T-helper 1 cell treated with Interleukin-12 subunit alpha and Interleukin-12 subunit beta and Interleukin-4 antibody, amounts not matched to agents 30 μg/mL and 1 μg/mL, for 36 hours (primary cell): ENCODE data around the gene P2RX1.

Source experiments
- H3K27ac Mint-ChIP-seq: one replicate; pipeline ENCODE4 v1.8.0; 2021; ENCODE audit warnings: mild to moderate bottlenecking, mixed read lengths
- H3K27me3 Mint-ChIP-seq: one replicate; pipeline ENCODE4 v1.8.0; 2021; ENCODE audit warnings: low read depth, mixed read lengths
- H3K36me3 Mint-ChIP-seq: one replicate; pipeline ENCODE4 v1.8.0; 2021; ENCODE audit warnings: low read depth, mixed read lengths
- H3K4me1 Mint-ChIP-seq: one replicate; pipeline ENCODE4 v1.8.0; 2021; ENCODE audit warnings: low read depth, mixed read lengths
- H3K4me3 Mint-ChIP-seq: one replicate; pipeline ENCODE4 v1.8.0; 2021; ENCODE audit warnings: mild to moderate bottlenecking, moderate library complexity, mixed read lengths
- H3K9me3 Mint-ChIP-seq: one replicate; pipeline ENCODE4 v1.8.0; 2021; ENCODE audit warnings: mixed read lengths

P2RX1 gene

DNA sequence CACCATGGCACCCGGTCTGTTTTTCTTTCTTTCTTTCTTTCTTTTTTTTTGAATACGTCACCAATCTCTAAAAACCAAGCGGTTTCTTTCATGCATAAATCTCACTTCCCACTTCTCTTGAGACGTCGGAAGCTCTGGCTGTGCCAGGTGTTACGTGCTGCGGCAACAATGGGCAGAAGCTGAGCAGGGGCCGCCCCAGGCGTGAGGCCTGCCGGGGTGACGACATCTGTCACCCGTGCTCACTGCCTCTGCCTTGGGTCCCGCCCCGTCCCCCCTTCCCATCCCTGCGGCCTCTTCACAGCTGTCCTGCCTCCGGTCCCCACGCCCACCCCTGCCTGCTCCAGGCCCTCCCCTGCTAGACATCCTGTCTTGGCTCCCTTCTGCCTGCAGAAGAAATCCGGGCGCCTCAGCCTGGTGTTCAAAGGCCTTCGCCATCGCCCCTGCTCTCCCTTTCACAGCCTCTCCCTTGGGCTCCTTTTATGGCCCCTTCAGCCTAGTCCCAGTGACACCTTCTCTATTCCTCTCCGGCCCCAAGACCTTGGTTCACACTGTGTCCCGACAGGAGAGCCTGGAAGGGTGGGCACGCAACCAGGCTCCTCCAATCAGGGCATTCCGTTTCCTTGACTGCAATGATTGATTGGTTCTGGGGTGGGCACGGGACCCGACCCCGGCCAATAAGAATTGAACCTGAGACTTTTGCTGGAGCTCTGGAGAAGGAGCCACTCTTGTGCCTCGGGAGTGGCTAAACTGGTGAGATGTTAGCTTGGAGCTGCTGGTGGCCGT, 4.8 kb downstream of the P2RX1 start:
- no peaks in the 10 kb centered on the region for H3K36me3 Mint-ChIP-seq
- H3K27me3 Mint-ChIP-seq: no peaks in the 10 kb centered on the region
- peaks cover 22% of the 10 kb centered on the region for H3K4me1 Mint-ChIP-seq
- no peaks in the 10 kb centered on the region for H3K9me3 Mint-ChIP-seq
- H3K27ac Mint-ChIP-seq: peak overlapping the region; percentile 93
- peak overlapping the region; percentile 69 for H3K4me3 Mint-ChIP-seq

- no peaks in the 10 kb centered on the region for H3K36me3 Mint-ChIP-seq
- H3K9me3 Mint-ChIP-seq: no peaks in the 10 kb centered on the region
- H3K27ac Mint-ChIP-seq: peak overlapping the region; percentile 93
- H3K4me1 Mint-ChIP-seq: peaks cover 19% of the 10 kb centered on the region
- no peak overlapping the region for H3K4me3 Mint-ChIP-seq
- H3K27me3 Mint-ChIP-seq: no peaks in the 10 kb centered on the region
Observed at GRCh38 chr17:3910420-3911270, 5.6 kb downstream of the P2RX1 start.

GRCh38 chr17:3909257-3909656, 7.0 kb downstream of the P2RX1 start:
- Mint-ChIP-seq H3K4me3 (no peak overlapping the region), H3K27ac (no peak overlapping the region), H3K4me1 (peaks cover 19% of the 10 kb centered on the region), H3K36me3 (no peaks in the 10 kb centered on the region), H3K9me3 (no peaks in the 10 kb centered on the region), H3K27me3 (no peaks in the 10 kb centered on the region)

DNA sequence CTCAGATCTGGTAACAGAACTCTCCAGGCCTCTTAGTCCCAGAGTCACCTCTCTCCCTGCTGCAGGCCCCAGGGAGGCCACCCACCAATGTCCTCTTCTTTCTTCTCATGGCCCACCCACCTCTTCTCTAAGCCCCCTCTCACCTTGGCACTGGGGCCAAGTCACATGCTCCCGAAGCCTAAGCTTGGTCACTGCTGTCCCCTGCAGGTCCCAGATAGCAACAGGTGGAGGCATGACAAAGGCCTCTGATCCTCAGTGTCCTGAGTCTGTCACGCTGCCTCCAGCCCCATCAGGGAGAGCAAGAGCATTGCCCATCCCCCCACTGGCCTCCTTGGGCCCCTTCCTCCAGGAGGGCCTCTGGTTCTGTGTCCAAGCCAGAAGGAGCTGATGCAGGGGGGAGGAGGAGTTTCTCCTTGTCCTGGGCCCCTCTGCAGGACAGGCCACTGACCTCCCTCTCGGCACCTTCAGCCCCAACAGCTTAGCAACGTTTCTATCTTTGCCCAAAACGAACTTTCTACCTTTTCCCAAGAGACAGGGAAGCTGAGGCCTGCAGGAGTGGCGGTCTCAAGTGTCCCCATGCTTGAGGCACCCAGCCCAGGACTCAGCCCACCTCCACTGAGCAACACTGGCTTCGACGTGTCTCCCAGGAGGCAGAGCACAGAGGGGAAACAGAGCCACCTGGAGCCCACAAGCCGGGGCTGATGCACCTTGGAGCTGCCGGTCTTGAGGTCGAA, 8.6 kb downstream of the P2RX1 start:
- H3K4me1 Mint-ChIP-seq: peaks cover 12% of the 10 kb centered on the region
- no peaks in the 10 kb centered on the region for H3K9me3 Mint-ChIP-seq

DNA sequence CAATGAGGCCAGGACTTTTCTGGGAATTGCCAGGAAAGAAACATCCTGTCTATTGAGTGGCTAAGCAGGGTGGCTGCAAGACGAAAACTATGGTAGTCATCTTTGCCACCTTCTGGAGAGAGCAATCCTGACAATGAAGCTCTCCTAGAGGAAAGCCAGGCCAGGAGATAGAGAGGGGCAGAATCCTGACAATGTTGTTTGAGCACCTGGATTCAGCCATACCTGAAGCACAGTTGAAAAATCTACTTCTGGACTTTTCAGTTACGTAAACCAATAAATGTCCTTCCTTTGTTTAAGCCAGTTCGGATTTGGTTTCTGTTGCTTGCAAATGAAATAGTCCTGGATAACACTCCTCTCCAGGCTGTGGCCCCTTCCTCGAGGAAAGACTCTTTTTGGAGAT, 9.4 kb downstream of the P2RX1 start:
- H3K27ac Mint-ChIP-seq: no peak overlapping the region
- no peaks in the 10 kb centered on the region for H3K36me3 Mint-ChIP-seq
- no peaks in the 10 kb centered on the region for H3K9me3 Mint-ChIP-seq
- no peak overlapping the region for H3K4me3 Mint-ChIP-seq
- H3K27me3 Mint-ChIP-seq: no peaks in the 10 kb centered on the region
- peaks cover 11% of the 10 kb centered on the region for H3K4me1 Mint-ChIP-seq

More for the DNA sequence above, 8.6 kb downstream of the P2RX1 start:
- no peak overlapping the region for H3K4me3 Mint-ChIP-seq
- H3K27me3 Mint-ChIP-seq: no peaks in the 10 kb centered on the region
- H3K36me3 Mint-ChIP-seq: no peaks in the 10 kb centered on the region
- H3K27ac Mint-ChIP-seq: no peak overlapping the region

DNA sequence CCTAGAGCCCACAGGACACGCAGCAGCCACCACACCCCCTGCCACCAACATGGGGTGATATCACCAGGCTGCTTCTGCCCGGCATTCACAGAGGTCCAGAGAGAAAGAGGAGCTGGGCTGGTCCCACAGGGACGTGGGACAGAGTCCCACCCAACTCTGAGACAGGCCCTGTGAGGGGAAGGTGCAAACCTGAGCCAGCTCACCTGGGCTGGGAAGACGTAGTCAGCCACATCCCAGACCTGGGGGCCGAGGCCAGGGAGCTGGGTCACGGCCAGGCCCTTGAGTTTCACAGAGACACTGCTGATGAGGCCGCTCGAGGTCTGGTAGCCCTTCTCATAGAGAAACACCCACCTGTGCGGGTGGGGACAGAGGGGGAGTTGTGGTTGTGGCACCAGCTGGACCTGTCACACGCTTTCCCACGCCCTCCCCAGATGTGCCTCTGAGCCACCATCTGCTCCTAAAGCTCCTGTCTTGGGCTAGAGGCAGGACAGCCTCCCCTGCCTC, 11.2 kb downstream of the P2RX1 start:
- peaks cover 4% of the 10 kb centered on the region for H3K27me3 Mint-ChIP-seq
- H3K4me3 Mint-ChIP-seq: no peak overlapping the region
- no peak overlapping the region for H3K27ac Mint-ChIP-seq
- H3K4me1 Mint-ChIP-seq: no peaks in the 10 kb centered on the region
- no peaks in the 10 kb centered on the region for H3K36me3 Mint-ChIP-seq
- no peaks in the 10 kb centered on the region for H3K9me3 Mint-ChIP-seq

GRCh38 chr17:3904501-3904900, 11.8 kb downstream of the P2RX1 start:
- H3K4me1 Mint-ChIP-seq: no peaks in the 10 kb centered on the region
- H3K9me3 Mint-ChIP-seq: no peaks in the 10 kb centered on the region
- no peaks in the 10 kb centered on the region for H3K36me3 Mint-ChIP-seq
- no peak overlapping the region for H3K4me3 Mint-ChIP-seq
- no peak overlapping the region for H3K27ac Mint-ChIP-seq
- peaks cover 4% of the 10 kb centered on the region for H3K27me3 Mint-ChIP-seq

DNA sequence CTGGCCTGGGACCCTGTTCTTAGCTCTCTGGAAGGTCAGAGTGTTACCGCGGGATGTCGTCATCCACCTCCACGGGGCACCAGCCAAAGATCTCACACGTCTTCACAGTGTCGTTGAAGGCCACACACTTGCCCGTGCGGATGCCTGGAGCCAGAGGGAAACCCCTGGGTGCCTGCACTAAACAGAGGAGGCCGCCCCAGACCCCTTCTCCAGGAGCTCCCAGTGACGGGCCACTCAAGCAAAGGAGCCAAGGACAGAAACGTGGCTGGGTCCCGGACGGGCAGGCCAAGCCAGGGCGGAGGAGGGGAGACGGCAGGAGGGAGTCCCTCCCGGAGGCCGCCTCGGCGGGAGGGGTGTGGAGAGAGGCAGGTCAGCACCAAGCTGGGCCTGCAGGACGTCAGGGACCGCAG, 12.4 kb downstream of the P2RX1 start:
- Mint-ChIP-seq H3K4me3 (no peak overlapping the region), H3K4me1 (no peaks in the 10 kb centered on the region), H3K36me3 (no peaks in the 10 kb centered on the region), H3K27me3 (peaks cover 4% of the 10 kb centered on the region), H3K27ac (no peak overlapping the region), H3K9me3 (no peaks in the 10 kb centered on the region)

DNA sequence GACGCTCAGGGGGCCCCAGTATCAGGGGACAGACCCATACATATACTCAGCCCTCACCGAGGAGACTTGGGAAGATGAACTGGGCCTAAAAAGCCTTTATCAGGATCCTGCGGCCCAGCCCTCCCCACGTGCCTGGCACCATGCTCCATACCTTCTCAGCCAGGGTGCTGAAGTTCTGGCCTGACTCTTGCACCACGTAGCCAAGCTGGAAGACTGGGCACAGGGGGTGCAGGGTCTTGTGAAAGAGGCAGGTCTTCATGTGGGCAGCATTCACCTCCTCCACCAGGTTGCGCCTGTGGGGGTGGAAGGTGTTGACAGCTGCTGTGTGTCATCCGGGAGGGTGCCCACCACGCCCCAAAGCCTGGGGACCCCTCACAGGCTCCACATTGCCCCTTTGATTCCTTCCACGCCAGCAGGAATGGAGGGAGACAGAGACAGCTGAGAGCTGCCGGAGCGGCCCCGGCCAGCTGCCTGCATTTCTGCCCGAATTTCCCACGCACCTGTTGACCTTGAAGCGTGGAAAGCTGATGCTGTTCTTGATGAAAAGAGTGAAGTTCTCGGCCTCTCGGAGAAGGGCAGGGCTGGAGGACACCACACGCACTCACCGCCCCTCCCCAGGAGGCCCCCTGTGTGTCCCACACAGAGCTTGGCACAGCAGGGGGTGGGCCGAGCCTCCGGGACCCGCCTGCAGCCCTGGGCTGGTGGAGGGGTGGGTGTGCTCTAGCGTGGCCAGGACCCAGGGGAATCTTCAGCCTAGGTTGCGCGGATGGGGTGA, 13.0 kb downstream of the P2RX1 start:
- no peaks in the 10 kb centered on the region for H3K9me3 Mint-ChIP-seq
- H3K27ac Mint-ChIP-seq: no peak overlapping the region
- no peaks in the 10 kb centered on the region for H3K4me1 Mint-ChIP-seq

DNA sequence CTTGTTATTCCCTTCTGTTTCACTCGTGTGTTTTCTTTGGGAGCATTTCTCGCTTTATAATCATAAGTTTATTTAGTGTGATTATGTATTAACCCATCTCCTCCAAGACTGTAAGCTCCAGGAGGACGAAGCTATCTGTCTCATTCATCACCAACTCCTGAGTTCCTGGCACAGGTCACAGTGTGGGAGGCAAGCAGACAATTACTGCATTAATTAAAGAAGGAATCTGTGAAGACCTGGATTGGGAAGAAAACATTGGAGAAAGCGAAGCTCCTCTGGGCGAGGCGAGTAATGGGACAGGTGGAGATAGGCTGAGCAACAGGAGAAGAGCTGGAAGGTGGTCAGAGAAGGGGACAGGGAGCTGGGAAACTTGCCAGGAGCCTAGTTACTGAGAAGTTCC, 15.6 kb downstream of the P2RX1 start:
- H3K36me3 Mint-ChIP-seq: no peaks in the 10 kb centered on the region
- no peaks in the 10 kb centered on the region for H3K4me1 Mint-ChIP-seq
- peaks cover 4% of the 10 kb centered on the region for H3K27me3 Mint-ChIP-seq
- no peak overlapping the region for H3K4me3 Mint-ChIP-seq
- H3K27ac Mint-ChIP-seq: no peak overlapping the region
- no peaks in the 10 kb centered on the region for H3K9me3 Mint-ChIP-seq

More for the DNA sequence above, 13.0 kb downstream of the P2RX1 start:
- Mint-ChIP-seq H3K4me3 (no peak overlapping the region), H3K27me3 (peaks cover 4% of the 10 kb centered on the region), H3K36me3 (no peaks in the 10 kb centered on the region)

- Mint-ChIP-seq H3K4me3 (no peak overlapping the region), H3K36me3 (no peaks in the 10 kb centered on the region), H3K4me1 (peaks cover 8% of the 10 kb centered on the region), H3K9me3 (no peaks in the 10 kb centered on the region), H3K27me3 (peaks cover 4% of the 10 kb centered on the region), H3K27ac (no peak overlapping the region)
Observed at GRCh38 chr17:3897731-3898130, 18.5 kb downstream of the P2RX1 start.

- Mint-ChIP-seq H3K36me3 (no peaks in the 10 kb centered on the region), H3K4me1 (peaks cover 11% of the 10 kb centered on the region), H3K9me3 (no peaks in the 10 kb centered on the region), H3K27me3 (peaks cover 4% of the 10 kb centered on the region), H3K27ac (no peak overlapping the region), H3K4me3 (no peak overlapping the region)
Observed at GRCh38 chr17:3896968-3897235, 19.4 kb downstream of the P2RX1 start.

- Mint-ChIP-seq H3K4me1 (peaks cover 16% of the 10 kb centered on the region), H3K27ac (no peak overlapping the region), H3K36me3 (no peaks in the 10 kb centered on the region), H3K27me3 (peaks cover 9% of the 10 kb centered on the region), H3K4me3 (no peak overlapping the region), H3K9me3 (no peaks in the 10 kb centered on the region)
Observed at GRCh38 chr17:3896108-3896967, 19.9 kb downstream of the P2RX1 start.
